Stimulated activated memory B cell treated with anti-CD40 and anti-IgM and Interleukin-4, amounts not matched to agents 10 μg/mL and 1 μg/mL and 100 μg/mL, for 72 hours (primary cell): ENCODE data around the gene UGT1A9.

Source experiments
- ATAC-seq: fragments of 150-1000 bp; cut with Tn5 transposase; 2 replicates; pipeline ENCODE4 v1.10.0; 2021
- H3K27ac Mint-ChIP-seq: one replicate; pipeline ENCODE4 v1.8.0; 2022; ENCODE audit warnings: mild to moderate bottlenecking, mixed read lengths
- H3K27me3 Mint-ChIP-seq: one replicate; pipeline ENCODE4 v1.8.0; 2022; ENCODE audit warnings: mixed read lengths
- H3K36me3 Mint-ChIP-seq: one replicate; pipeline ENCODE4 v1.8.0; 2022; ENCODE audit warnings: mixed read lengths
- H3K4me1 Mint-ChIP-seq: one replicate; pipeline ENCODE4 v1.8.0; 2022; ENCODE audit warnings: mixed read lengths
- H3K4me3 Mint-ChIP-seq: one replicate; pipeline ENCODE4 v1.8.0; 2022; ENCODE audit warnings: mild to moderate bottlenecking, moderate library complexity, mixed read lengths
- H3K9me3 Mint-ChIP-seq: one replicate; pipeline ENCODE4 v1.8.0; 2022; ENCODE audit warnings: mixed read lengths

Gene UGT1A9

GRCh38 chr2:233801357-233802131 is 129.8 kb downstream of the UGT1A9 start:
- Mint-ChIP-seq H3K4me3 (no peak overlapping the region), H3K9me3 (peaks cover 4% of the 10 kb centered on the region), H3K27ac (no peak overlapping the region), H3K27me3 (peaks cover 37% of the 10 kb centered on the region), H3K36me3 (no peaks in the 10 kb centered on the region), H3K4me1 (peaks cover 6% of the 10 kb centered on the region)
- no peak for ATAC-seq

- no peaks in the 10 kb centered on the region for H3K36me3 Mint-ChIP-seq
- H3K4me1 Mint-ChIP-seq: peaks cover 6% of the 10 kb centered on the region
- ATAC-seq: no peak
- no peak overlapping the region for H3K4me3 Mint-ChIP-seq
- peaks cover 4% of the 10 kb centered on the region for H3K9me3 Mint-ChIP-seq
- peaks cover 37% of the 10 kb centered on the region for H3K27me3 Mint-ChIP-seq
- H3K27ac Mint-ChIP-seq: no peak overlapping the region
These were observed 130.6 kb downstream of the UGT1A9 start for GRCh38 chr2:233802132-233802815.

- Mint-ChIP-seq H3K4me3 (no peak overlapping the region), H3K36me3 (no peaks in the 10 kb centered on the region), H3K27me3 (peaks cover 33% of the 10 kb centered on the region), H3K27ac (no peak overlapping the region), H3K9me3 (peaks cover 4% of the 10 kb centered on the region), H3K4me1 (peaks cover 6% of the 10 kb centered on the region)
- ATAC-seq: no peak
These were observed 131.7 kb downstream of the UGT1A9 start for GRCh38 chr2:233803292-233803911.

GRCh38 chr2:233803994-233804393 is 132.3 kb downstream of the UGT1A9 start:
- Mint-ChIP-seq H3K27ac (no peak overlapping the region), H3K36me3 (no peaks in the 10 kb centered on the region), H3K9me3 (peaks cover 4% of the 10 kb centered on the region), H3K4me3 (no peak overlapping the region), H3K4me1 (peaks cover 6% of the 10 kb centered on the region), H3K27me3 (peaks cover 34% of the 10 kb centered on the region)
- ATAC-seq: no peak

GRCh38 chr2:233807215-233807865 is 135.6 kb downstream of the UGT1A9 start:
- H3K27ac Mint-ChIP-seq: no peak overlapping the region
- H3K9me3 Mint-ChIP-seq: no peaks in the 10 kb centered on the region
- no peak for ATAC-seq
- H3K36me3 Mint-ChIP-seq: no peaks in the 10 kb centered on the region
- H3K27me3 Mint-ChIP-seq: peaks cover 62% of the 10 kb centered on the region
- H3K4me1 Mint-ChIP-seq: no peaks in the 10 kb centered on the region
- no peak overlapping the region for H3K4me3 Mint-ChIP-seq

- no peak for ATAC-seq
- H3K27me3 Mint-ChIP-seq: peaks cover 53% of the 10 kb centered on the region
- no peaks in the 10 kb centered on the region for H3K9me3 Mint-ChIP-seq
- no peaks in the 10 kb centered on the region for H3K4me1 Mint-ChIP-seq
- no peaks in the 10 kb centered on the region for H3K36me3 Mint-ChIP-seq
- H3K4me3 Mint-ChIP-seq: no peak overlapping the region
- no peak overlapping the region for H3K27ac Mint-ChIP-seq
These were observed 136.6 kb downstream of the UGT1A9 start for GRCh38 chr2:233807966-233808935.

- Mint-ChIP-seq H3K36me3 (no peaks in the 10 kb centered on the region), H3K4me3 (no peak overlapping the region), H3K9me3 (no peaks in the 10 kb centered on the region), H3K27me3 (peaks cover 35% of the 10 kb centered on the region), H3K4me1 (no peaks in the 10 kb centered on the region), H3K27ac (no peak overlapping the region)
- ATAC-seq: no peak
These were observed 138.7 kb downstream of the UGT1A9 start for GRCh38 chr2:233810385-233810784.

GRCh38 chr2:233811087-233811486 is 139.4 kb downstream of the UGT1A9 start:
- Mint-ChIP-seq H3K4me3 (no peak overlapping the region), H3K4me1 (no peaks in the 10 kb centered on the region), H3K27ac (no peak overlapping the region), H3K9me3 (no peaks in the 10 kb centered on the region), H3K27me3 (peaks cover 35% of the 10 kb centered on the region), H3K36me3 (no peaks in the 10 kb centered on the region)
- ATAC-seq: no peak

GRCh38 chr2:233811732-233812131 is 140.0 kb downstream of the UGT1A9 start:
- no peak for ATAC-seq
- Mint-ChIP-seq H3K9me3 (no peaks in the 10 kb centered on the region), H3K4me3 (no peak overlapping the region), H3K27me3 (peaks cover 35% of the 10 kb centered on the region), H3K4me1 (no peaks in the 10 kb centered on the region), H3K36me3 (no peaks in the 10 kb centered on the region), H3K27ac (no peak overlapping the region)

GRCh38 chr2:233813236-233814055 is 141.7 kb downstream of the UGT1A9 start:
- no peaks in the 10 kb centered on the region for H3K4me1 Mint-ChIP-seq
- no peaks in the 10 kb centered on the region for H3K36me3 Mint-ChIP-seq
- H3K27ac Mint-ChIP-seq: no peak overlapping the region
- peaks cover 52% of the 10 kb centered on the region for H3K27me3 Mint-ChIP-seq
- no peak for ATAC-seq
- H3K9me3 Mint-ChIP-seq: no peaks in the 10 kb centered on the region
- no peak overlapping the region for H3K4me3 Mint-ChIP-seq

GRCh38 chr2:233814056-233814835 is 142.5 kb downstream of the UGT1A9 start:
- H3K27me3 Mint-ChIP-seq: peaks cover 51% of the 10 kb centered on the region
- ATAC-seq: no peak
- H3K27ac Mint-ChIP-seq: no peak overlapping the region
- no peaks in the 10 kb centered on the region for H3K4me1 Mint-ChIP-seq
- H3K4me3 Mint-ChIP-seq: no peak overlapping the region
- H3K9me3 Mint-ChIP-seq: no peaks in the 10 kb centered on the region
- H3K36me3 Mint-ChIP-seq: no peaks in the 10 kb centered on the region

- Mint-ChIP-seq H3K4me3 (no peak overlapping the region), H3K27ac (no peak overlapping the region), H3K9me3 (no peaks in the 10 kb centered on the region), H3K4me1 (no peaks in the 10 kb centered on the region), H3K36me3 (no peaks in the 10 kb centered on the region), H3K27me3 (peaks cover 50% of the 10 kb centered on the region)
- ATAC-seq: no peak
These were observed 144.2 kb downstream of the UGT1A9 start for GRCh38 chr2:233815861-233816260.

GRCh38 chr2:233816334-233816733 is 144.6 kb downstream of the UGT1A9 start:
- no peak overlapping the region for H3K4me3 Mint-ChIP-seq
- no peaks in the 10 kb centered on the region for H3K9me3 Mint-ChIP-seq
- no peaks in the 10 kb centered on the region for H3K36me3 Mint-ChIP-seq
- ATAC-seq: no peak
- H3K27ac Mint-ChIP-seq: no peak overlapping the region
- H3K4me1 Mint-ChIP-seq: no peaks in the 10 kb centered on the region
- H3K27me3 Mint-ChIP-seq: peaks cover 46% of the 10 kb centered on the region
